ENCODE results near the gene CARMIL3.

Gene CARMIL3

GRCh38 chr14:24116128-24116814 lies 64.5 kb downstream of the CARMIL3 start:
- no peak for DNase-seq

GRCh38 chr14:24117179-24117578 lies 65.4 kb downstream of the CARMIL3 start:
- DNase-seq = no peak
